ENCODE results near the gene IMMP2L. TPM values are rescaled to one million over a fixed set of nuclear protein-coding genes. Genes with fewer than 3 reads are reported as not detected.
A peak's percentile ranks its signal among the peaks of the same experiment; 100 is the strongest.

IMMP2L gene
- total RNA-seq, 1 donor from 2014 or later = 13.8 TPM

- no peak for DNase-seq (ENCODE audit: low spot score)
- ATAC-seq = no peak
These were observed 1.3 kb downstream of the IMMP2L start for GRCh38 chr7:111560773-111561653.

DNA sequence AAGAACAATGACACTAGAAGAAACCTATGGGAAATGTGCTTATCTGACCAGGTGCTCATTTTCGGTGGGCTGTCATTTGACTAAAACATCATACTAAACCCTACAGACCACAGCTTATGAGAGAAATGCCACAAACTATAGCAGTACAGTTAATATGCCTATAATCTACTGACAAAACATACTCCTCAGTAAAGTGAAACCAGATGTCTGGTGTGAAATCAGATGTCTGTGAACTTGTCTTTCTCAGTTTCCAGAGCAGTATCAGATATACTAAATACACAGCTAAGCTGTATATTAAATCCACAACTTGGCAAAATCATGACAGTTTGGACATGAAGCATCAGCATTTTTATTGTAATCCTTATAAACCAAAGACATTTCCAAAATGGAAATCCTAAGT lies 3.3 kb downstream of the IMMP2L start:
- ATAC-seq (no peak), DNase-seq (ENCODE audit: low spot score) (no peak)

GRCh38 chr7:111556977-111557376 lies 5.3 kb downstream of the IMMP2L start:
- DNase-seq (ENCODE audit: low spot score) (no peak), ATAC-seq (no peak)

GRCh38 chr7:111554086-111554485 lies 8.2 kb downstream of the IMMP2L start:
- ATAC-seq (no peak), DNase-seq (ENCODE audit: low spot score) (no peak)

- ATAC-seq = peak; percentile 38
- no peak for DNase-seq (ENCODE audit: low spot score)
These were observed 21.2 kb downstream of the IMMP2L start for GRCh38 chr7:111541067-111541466.

DNA sequence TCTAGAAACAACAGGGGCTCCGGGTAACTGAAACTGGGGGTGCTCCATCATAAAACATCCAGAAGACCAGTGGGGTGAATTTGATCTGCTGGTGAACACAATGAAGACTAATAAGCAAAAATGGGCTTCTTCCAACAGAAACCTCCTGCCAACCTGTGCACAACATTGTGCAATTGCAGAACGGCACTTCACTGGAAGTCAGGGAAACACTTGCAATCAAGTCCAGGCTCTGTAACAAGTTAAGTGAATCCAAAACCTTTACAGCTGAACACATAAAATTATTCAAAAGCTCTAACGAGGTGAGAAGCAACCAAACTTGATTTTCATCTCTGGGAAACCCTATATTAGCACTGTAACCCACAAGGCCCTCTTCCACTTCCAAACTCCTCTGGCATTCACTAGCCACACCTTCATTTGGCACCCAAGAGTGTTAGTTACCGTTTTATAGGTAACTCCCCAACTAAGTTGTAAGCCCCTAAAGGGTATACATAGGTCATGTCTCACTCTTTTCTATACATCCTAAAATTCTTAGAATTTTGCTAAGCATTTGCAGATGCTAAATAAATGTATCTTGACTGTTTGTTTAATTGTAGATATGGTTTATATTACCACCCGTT lies 22.0 kb downstream of the IMMP2L start:
- ATAC-seq (peak; percentile 93), DNase-seq (ENCODE audit: low spot score) (peak; percentile 72)

- peak; percentile 64 for ATAC-seq
- no peak for DNase-seq (ENCODE audit: low spot score)
These were observed 25.2 kb downstream of the IMMP2L start for GRCh38 chr7:111537134-111537533.

- ATAC-seq = no peak
These were observed 27.0 kb downstream of the IMMP2L start for GRCh38 chr7:111535142-111535870.

GRCh38 chr7:111532625-111533024 lies 29.7 kb downstream of the IMMP2L start:
- DNase-seq (ENCODE audit: low spot score) (no peak), ATAC-seq (no peak)

More at GRCh38 chr7:111535142-111535870, 27.0 kb downstream of the IMMP2L start:
- DNase-seq (ENCODE audit: low spot score) = no peak

DNA sequence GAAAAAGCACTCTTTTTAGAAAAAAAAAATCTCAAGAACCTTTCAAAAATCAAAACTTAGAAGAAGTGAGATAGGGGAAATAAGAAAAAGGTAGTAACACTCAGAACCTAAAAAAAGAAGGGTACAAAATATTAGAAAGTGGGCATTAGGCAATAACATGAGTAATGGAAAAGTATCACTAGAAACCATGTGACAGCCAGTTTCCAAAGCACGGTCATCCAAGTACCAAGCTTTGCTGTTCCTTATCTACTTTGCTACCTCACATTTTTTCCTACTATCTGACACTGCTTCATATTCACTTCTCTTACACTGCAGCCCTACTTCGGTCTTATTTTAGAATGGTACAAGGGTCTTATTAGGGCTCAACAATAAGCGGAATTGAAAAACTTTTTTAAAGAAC lies 30.3 kb downstream of the IMMP2L start:
- no peak for ATAC-seq
- no peak for DNase-seq (ENCODE audit: low spot score)

GRCh38 chr7:111530356-111530668 lies 32.0 kb downstream of the IMMP2L start:
- DNase-seq (ENCODE audit: low spot score) (no peak), ATAC-seq (no peak)

DNA sequence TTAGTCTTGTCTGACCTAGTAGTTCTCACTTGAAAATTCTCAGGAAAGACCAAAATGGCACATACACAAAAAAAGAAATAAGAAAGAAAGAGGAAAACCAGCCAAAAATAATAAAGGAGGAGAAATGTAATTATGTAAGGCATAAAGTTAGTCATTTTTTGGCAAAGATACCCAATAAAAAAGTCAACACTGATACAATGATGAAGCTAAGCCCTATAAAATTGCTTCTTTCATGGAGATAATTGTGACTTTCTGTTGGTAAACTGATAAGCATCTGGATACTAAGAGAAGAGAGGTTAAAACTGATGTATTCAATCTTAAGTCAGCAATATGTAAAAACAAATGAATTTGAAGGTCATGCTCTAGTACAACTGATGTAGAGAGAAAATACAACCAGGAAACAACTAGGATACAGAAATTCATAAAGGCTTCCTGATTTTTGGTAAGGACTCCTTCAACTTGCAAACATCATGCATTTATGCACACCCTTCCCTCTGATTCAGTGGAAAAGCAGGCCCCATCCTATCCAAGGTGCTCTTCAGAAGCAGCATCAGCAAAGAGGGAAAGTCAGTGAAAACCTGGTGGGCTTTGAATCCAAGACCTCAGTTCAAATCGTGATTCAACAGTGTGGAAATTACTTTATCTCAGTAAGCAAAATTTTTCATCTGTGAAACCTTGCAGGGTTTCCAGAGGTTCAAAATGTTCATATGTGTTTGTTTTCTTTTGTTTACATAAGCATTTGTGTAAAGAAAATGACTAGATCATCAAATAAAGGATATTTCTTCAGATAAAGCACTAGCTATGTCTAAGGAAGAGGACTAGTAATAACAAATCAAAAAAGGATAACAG lies 32.6 kb downstream of the IMMP2L start:
- no peak for DNase-seq (ENCODE audit: low spot score)
- ATAC-seq = peak; percentile 14

- no peak for ATAC-seq
- no peak for DNase-seq (ENCODE audit: low spot score)
These were observed 34.0 kb downstream of the IMMP2L start for GRCh38 chr7:111528331-111528730.

DNA sequence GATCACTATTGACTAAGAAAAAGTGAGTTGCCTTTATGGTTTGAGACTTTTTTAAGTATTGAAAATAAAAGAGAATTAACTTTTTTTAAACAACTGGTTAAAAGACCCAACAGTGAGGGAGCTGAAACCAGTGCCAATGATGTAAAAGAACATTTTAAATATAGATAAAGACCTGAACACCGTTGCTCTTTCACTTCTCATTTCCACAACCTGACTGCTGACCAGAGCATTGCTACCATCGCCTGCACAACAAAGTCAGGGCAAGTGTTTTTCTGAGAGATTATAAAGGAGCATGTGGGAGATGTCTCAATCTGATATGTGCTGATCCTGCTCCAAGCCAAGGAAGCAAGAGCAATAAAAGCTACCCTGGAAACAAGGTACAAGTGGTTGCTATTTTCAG lies 34.7 kb downstream of the IMMP2L start:
- ATAC-seq = no peak
- DNase-seq (ENCODE audit: low spot score) = no peak

DNA sequence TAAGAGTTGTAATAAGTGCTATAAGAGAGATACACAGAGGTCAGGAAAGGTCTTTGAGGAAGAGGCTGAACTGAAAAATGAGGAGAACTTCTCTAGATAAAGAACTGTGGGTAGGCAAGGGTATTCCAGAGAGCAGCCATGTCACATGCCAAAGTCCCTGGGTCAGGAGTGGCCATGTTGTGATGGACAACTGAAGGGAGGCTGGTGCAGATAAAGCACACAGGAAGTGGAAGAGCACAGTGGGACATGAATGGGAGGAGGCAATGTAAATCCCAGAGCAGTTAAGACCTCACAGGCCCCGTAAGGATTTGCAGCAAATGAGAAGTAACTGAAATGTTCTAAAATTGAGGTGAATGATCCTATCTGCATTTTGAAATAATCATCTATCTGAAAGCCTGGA lies 37.2 kb downstream of the IMMP2L start:
- no peak for DNase-seq (ENCODE audit: low spot score)
- ATAC-seq = no peak

- ATAC-seq = no peak
- no peak for DNase-seq (ENCODE audit: low spot score)
These were observed 40.6 kb downstream of the IMMP2L start for GRCh38 chr7:111521660-111522059.

GRCh38 chr7:111518264-111518663 lies 44.0 kb downstream of the IMMP2L start:
- no peak for ATAC-seq
- no peak for DNase-seq (ENCODE audit: low spot score)

GRCh38 chr7:111517549-111517951 lies 44.7 kb downstream of the IMMP2L start:
- ATAC-seq = peak; percentile 96

GRCh38 chr7:111516612-111517011 lies 45.7 kb downstream of the IMMP2L start:
- no peak for ATAC-seq
- no peak for DNase-seq (ENCODE audit: low spot score)

More at GRCh38 chr7:111517549-111517951, 44.7 kb downstream of the IMMP2L start:
- no peak for DNase-seq (ENCODE audit: low spot score)

GRCh38 chr7:111513566-111513965 lies 48.7 kb downstream of the IMMP2L start:
- DNase-seq (ENCODE audit: low spot score) (no peak), ATAC-seq (no peak)

GRCh38 chr7:111511845-111512244 lies 50.4 kb downstream of the IMMP2L start:
- no peak for DNase-seq (ENCODE audit: low spot score)
- ATAC-seq = no peak

Data from left lobe of liver (tissue), 2 donors.